Measurements from ENCODE around the gene TNPO1. TPM values are rescaled to one million over a fixed set of nuclear protein-coding genes. Genes with fewer than 3 reads are reported as not detected.

Gene TNPO1
- total RNA-seq, 1 donor from 2014 or later: 114 TPM

DNA sequence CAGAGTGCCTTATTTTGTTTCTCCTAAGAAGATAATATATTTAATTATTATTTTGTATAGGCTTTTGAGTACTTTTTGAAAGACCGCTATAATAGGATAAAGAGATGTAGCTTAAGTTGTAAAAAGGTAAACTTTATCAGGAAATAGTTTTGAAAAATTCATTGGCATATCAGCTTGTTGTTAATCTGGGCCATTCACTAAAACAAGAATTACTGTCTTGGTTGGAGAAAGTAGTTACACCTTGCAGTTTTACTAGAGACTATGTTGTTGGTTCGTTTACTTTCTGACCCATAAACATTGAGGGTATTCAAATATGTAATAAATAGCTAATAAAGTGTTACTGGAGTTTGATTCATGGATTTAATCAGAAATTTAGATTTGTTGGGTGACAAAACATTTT, 33.7 kb downstream of the TNPO1 start:
- DNase-seq (ENCODE audit: low spot score): no peak

DNA sequence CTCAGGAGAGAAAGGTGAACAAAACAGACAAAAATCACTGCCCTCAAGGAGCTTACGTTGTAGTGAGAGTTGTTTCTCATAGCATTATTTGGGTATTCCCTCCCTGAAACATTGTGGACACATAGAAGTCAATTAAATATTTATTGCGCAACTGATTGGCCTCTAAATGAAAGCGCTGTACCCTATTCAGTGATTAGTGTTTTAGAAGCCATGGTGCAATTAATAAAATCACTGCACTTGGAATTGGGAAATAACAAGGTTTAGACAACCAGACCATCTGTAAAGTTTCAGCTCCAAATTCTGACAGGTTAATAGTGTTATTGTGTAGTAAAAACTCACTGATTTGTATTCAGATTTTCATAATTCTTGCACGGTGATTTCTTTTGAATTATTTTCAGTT, 35.9 kb downstream of the TNPO1 start:
- no peak for DNase-seq (ENCODE audit: low spot score)

- DNase-seq (ENCODE audit: low spot score): no peak
These were observed 38.0 kb downstream of the TNPO1 start for GRCh38 chr5:72854419-72854818.

DNA sequence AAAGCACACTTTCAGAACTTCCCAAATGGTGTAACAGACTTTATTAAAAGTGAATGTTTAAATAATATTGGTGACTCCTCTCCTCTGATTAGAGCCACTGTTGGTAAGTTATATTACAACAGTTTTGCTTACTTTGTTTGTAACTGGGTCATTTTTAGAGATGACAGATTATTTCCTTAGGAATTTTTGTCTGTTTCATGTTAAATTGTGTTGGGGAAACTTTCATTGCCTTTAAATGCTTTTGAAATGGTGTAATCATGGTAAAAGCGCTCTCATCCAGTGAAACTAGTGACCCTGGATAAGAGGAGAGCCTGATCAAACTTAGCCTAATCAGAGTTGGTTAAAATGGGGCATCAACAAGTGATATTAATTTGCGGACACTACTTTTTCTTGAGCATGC, 39.4 kb downstream of the TNPO1 start:
- peak; percentile 45 for DNase-seq (ENCODE audit: low spot score)

DNA sequence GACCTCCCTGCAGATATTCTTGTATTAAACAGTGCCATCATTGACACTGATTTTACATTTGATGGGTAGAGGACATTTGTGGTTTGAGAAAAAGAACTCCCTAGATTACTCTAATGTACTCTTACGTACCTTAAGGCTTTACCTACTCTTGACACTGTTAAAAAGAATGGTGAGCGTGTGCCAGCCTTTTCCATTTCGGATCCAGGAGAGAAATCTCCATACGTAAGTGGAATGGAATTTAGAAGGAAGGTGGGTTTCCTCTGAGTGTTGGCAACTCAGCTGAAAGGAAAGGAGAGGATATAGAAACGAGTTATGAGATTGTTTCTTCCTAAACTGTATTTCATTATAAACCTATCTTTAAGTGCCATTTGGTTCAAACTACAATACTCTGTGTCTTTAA, 40.9 kb downstream of the TNPO1 start:
- no peak for DNase-seq (ENCODE audit: low spot score)

DNA sequence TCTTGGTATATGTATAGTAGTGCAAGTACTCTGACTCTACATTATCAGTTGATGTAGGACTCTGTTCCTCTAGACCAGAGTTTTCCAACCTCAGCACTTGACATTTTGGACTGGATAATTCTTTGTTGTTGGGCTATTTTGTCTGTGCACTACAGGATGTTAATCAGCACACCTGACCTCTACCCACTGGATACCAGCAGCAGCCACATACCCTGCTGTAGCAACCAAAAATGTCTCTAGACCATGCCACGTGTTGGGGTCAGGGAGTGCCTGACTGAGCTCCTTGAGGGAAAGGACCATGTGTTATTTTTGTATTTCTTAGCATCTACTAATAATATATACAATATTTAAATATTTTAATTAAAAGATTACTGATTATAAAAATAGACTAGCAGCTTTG, 42.7 kb downstream of the TNPO1 start:
- DNase-seq (ENCODE audit: low spot score): no peak

- no peak for DNase-seq (ENCODE audit: low spot score)
These were observed 44.0 kb downstream of the TNPO1 start for GRCh38 chr5:72860499-72860898.

GRCh38 chr5:72871366-72872024, 55.0 kb downstream of the TNPO1 start:
- no peak for DNase-seq (ENCODE audit: low spot score)

DNA sequence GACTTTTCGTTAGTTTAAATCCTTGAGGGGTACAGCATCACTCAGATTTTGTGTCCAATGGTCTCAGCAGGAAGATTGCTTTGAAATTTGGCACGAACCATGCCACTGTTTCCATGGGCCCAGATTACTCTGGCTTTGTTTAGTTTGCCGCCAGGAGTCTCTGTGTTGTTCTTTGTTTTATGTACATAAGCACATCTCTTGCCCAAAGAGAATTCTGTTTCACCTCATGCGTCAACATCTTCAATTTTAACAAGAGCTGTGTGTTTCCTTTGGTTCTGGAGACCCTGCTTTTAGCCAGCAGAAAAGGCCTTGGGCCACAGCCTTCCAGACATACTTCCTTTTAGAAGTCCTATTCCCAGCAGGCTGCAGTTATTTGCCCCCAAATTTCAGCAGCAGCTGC, 62.4 kb downstream of the TNPO1 start:
- DNase-seq (ENCODE audit: low spot score): no peak

GRCh38 chr5:72882989-72883388, 66.5 kb downstream of the TNPO1 start:
- no peak for DNase-seq (ENCODE audit: low spot score)

- DNase-seq (ENCODE audit: low spot score): no peak
These were observed 67.4 kb downstream of the TNPO1 start for GRCh38 chr5:72883850-72884249.

GRCh38 chr5:72884892-72885291, 68.4 kb downstream of the TNPO1 start:
- no peak for DNase-seq (ENCODE audit: low spot score)

DNA sequence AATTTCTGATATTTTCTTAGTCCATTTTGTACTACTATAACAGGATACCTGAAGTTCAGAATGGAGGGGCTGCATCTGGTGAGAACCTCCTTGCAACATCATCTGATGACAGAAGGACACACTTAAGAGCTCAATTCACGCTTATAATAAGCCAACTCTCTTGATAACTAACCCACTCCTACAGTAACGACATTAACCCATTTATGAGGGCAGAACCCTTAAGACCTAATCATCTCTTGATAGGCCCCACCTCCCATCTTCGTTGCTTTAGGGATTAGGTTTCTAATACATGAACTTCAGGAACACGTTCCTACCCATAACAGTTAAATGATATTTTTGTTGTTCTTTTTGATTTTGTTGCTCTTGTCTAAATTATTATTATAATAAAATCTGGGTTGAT, 69.4 kb downstream of the TNPO1 start:
- DNase-seq (ENCODE audit: low spot score): no peak

- no peak for DNase-seq (ENCODE audit: low spot score)
These were observed 72.1 kb downstream of the TNPO1 start for GRCh38 chr5:72888595-72888994.

- no peak for DNase-seq (ENCODE audit: low spot score)
These were observed 72.9 kb downstream of the TNPO1 start for GRCh38 chr5:72889324-72889723.

- no peak for DNase-seq (ENCODE audit: low spot score)
These were observed 76.4 kb downstream of the TNPO1 start for GRCh38 chr5:72892846-72893245.

DNA sequence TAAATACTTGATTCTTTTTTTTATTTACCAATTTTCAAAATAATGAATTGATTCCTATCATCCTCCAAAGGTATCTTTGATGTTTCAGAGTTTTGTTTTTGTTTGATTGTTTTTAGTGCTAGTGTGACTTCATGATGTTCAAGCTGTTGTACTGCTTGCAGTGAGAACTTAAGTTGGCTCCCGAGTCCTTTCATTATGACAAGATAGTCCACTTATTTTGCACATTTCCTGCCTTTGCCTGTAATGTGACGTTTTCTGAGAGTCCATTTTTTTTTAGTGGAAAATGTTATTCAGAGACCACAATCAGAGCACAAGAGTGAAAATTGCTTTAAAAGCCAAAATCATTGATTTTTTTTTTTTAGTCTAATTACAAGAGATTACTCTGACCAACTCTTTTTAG, 79.3 kb downstream of the TNPO1 start:
- no peak for DNase-seq (ENCODE audit: low spot score)

DNA sequence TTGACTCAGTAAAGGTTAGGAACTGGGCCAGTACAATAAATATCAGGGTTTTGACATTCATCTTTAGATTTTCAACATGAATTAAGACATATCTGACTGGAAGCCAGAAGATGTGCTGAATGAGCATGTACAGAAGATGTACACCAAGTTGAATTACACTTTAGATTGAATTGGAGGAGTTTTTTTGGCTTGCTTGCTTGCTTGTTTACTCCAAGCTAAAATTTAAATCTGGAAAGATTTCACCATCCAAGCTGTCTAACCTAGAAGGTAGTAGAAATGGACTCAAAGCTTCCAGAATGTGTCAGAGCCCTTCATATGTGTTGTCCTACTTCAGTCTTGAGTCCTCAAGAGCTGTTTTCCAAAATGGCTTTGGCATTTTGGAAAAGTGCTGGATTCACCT, 90.3 kb downstream of the TNPO1 start:
- peak; percentile 23 for DNase-seq (ENCODE audit: low spot score)

DNA sequence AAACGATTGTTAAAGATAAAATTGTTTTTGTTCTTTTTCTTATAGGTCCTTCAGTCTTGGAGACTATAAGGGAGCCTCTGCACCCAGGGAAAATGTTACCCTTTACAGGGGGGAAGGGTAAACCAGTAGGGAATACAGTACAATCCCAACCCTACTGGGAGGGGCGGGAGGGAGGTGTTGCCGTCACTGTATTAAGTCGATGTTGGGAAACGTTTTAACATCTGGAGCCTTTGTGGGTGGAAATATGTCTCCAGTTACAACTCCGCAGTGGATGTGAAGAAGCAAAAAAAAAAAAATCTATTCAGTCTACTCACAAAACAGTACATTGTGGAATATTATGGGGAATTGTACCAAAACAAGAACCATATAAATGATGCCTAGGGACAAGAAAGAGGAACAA, 92.2 kb downstream of the TNPO1 start:
- DNase-seq (ENCODE audit: low spot score): no peak

DNA sequence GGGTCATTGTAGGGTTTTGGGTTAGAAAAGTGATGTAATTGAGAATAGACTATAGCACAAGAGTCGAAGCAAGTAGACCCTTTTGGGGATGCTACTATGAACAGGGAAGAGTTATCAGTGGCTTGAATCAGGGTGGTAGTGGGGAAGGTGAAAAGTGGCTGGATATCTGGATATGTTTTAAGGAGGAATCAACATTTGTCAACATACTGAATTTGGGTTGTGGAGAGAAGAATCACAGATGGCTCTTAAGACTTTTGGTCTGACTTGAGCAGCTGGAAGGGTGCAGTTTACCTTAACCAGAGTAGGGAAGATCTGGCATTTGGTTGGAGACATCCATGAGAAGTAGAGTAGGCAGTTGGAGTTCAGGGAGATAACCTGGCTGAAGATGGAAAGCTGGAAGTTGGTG, 100.9 kb downstream of the TNPO1 start:
- DNase-seq (ENCODE audit: low spot score): no peak

- peak; percentile 43 for DNase-seq (ENCODE audit: low spot score)
These were observed 104.4 kb downstream of the TNPO1 start for GRCh38 chr5:72920690-72921502.

DNA sequence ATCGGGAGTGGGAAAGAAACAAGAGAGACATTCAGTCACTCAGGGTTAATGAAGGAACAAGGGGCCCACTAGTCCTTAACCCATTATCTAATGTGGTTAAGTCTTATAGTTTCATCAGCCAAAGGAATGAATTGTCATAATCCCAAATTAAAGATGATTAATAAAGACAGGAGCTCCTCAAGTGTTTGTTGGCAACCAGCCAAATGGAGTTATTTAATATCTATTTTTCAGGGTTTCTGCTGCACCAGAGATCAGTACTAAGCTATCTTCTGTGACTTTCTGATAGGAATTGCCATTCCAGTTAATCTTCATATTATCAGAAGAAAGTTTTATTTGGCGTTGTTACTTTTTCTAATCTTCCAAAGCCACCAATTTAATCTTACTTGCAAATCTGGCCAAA, 105.4 kb downstream of the TNPO1 start:
- DNase-seq (ENCODE audit: low spot score): no peak

- DNase-seq (ENCODE audit: low spot score): no peak
These were observed 106.0 kb downstream of the TNPO1 start for GRCh38 chr5:72922422-72922821.

Measured in umbilical cord (tissue), 2 donors.